Panc1 (cell line): ENCODE measurements around the gene ARFGAP1. TPM values are rescaled to one million over a fixed set of nuclear protein-coding genes. Genes with fewer than 3 reads are reported as not detected.

Experiments
- ATAC-seq: fragments of 200-7000 bp; cut with Tn5 transposase; 2 replicates; pipeline ENCODE4 v1.9.1; 2020; ENCODE audit warnings: mild to moderate bottlenecking, moderate library complexity
- BruUV-seq: library from RNA; stranded (reverse); fragments of 400-500 nt; replicated peaks from 2 replicates; lab custom pipeline; 2021; lab: Mats Ljungman, UMichigan
- CTCF ChIA-PET: fragments of 300-600 bp; sonication (Branson Sonifier 250); formaldehyde crosslinking; loops from one replicate; lab custom pipeline; 2022; ENCODE audit warnings: antibody characterized with exemption; lab: Charles Lee
- POLR2A ChIA-PET: fragments of 300-600 bp; sonication (Branson Sonifier 250); formaldehyde crosslinking; loops from one replicate; lab custom pipeline; 2022; ENCODE audit warnings: antibody characterized with exemption; lab: Charles Lee
- DNase-seq: peaks from one replicate; pipeline ENCODE4 v3.0.0-alpha.2; 2010; ENCODE audit warnings: low read depth, low spot score
- H3K27ac ChIP-seq: 2 replicates; pipeline ENCODE4 v1.5.1; 2011; ENCODE audit warnings: mild to moderate bottlenecking, low read length, inconsistent platforms
- H3K27me3 ChIP-seq: fragments of 200-500 bp; sonication (Bioruptor generic); 2 replicates; pipeline ENCODE4 v1.6.0; 2014; ENCODE audit warnings: low read length, inconsistent platforms; ENCODE audit not compliant: control insufficient read depth, insufficient read depth
- H3K36me3 ChIP-seq: fragments of 200-500 bp; sonication (Bioruptor generic); 2 replicates; pipeline ENCODE4 v1.5.1; 2014; ENCODE audit warnings: inconsistent platforms, mild to moderate bottlenecking, low read length, moderate library complexity; ENCODE audit not compliant: control insufficient read depth, insufficient read depth
- H3K4me1 ChIP-seq: 2 replicates; pipeline ENCODE4 v1.5.1; 2011; ENCODE audit warnings: inconsistent platforms, mild to moderate bottlenecking, low read length, moderate library complexity; ENCODE audit not compliant: control insufficient read depth, insufficient read depth
- H3K4me3 ChIP-seq, 2 experiments: 2 replicates each; pipeline ENCODE4 v1.5.1; 2011 to 2012; ENCODE audit warnings: low read depth in 2 of 2, low read length in 2 of 2, mild to moderate bottlenecking in 2 of 2, inconsistent platforms in 1 of 2, moderate library complexity in 1 of 2
- H3K9me3 ChIP-seq: fragments of 200-500 bp; sonication (Bioruptor generic); 2 replicates; pipeline ENCODE4 v1.5.1; 2014; ENCODE audit warnings: low read depth, mild to moderate bottlenecking, inconsistent platforms, low read length, moderate library complexity; ENCODE audit not compliant: control insufficient read depth, insufficient read depth
- POLR2AphosphoS5 ChIP-seq: IDR thresholded peaks from 2 replicates; pipeline ENCODE4 v1.6.1; 2012; ENCODE audit warnings: mild to moderate bottlenecking, low read depth, low read length, moderate library complexity
- SIN3A ChIP-seq: IDR thresholded peaks from 2 replicates; pipeline ENCODE4 v1.6.1; 2012; ENCODE audit warnings: low read depth, mild to moderate bottlenecking, low read length, moderate library complexity, borderline replicate concordance; ENCODE audit not compliant: insufficient read depth
- TCF7L2 ChIP-seq: IDR thresholded peaks from 2 replicates; pipeline ENCODE4 v1.6.1; 2011; ENCODE audit warnings: mild to moderate bottlenecking, low read depth, low read length, inconsistent platforms
- in situ Hi-C: cut with HindIII; loops from 2 replicates; pipeline ENCODE4 v1.10.0; 2016; ENCODE audit warnings: low sequenced_read_pairs, low pct_unique_long_range_greater_than_20kb
- intact Hi-C: fragments of 100-400 bp; cut with micrococcal nuclease; formaldehyde crosslinking; loops from one replicate; pipeline ENCODE4 v1.10.0; 2022; ENCODE audit not compliant: unreplicated experiment
- total RNA-seq: library from RNA; stranded (reverse); gene quantifications from one replicate; pipeline ENCODE4 v1.2.1, GENCODE V29; 2021; ENCODE audit not compliant: unreplicated experiment
- TF ChIP-seq, protein P1 (sequence below): fragments of 450-650 bp; IDR thresholded peaks from 2 replicates; pipeline ENCODE4 v1.5.1; 2017; ENCODE audit warnings: mild to moderate bottlenecking
- TF ChIP-seq, protein P2 (sequence below), 2 experiments: IDR thresholded peaks; 2 replicates each; pipeline ENCODE4 v1.6.1; 2011 to 2012; ENCODE audit warnings: low read depth in 2 of 2, control low read depth in 1 of 2, low read length in 1 of 2, mild to moderate bottlenecking in 1 of 2, moderate library complexity in 1 of 2; ENCODE audit not compliant: insufficient read depth in 1 of 2

Gene ARFGAP1
- total RNA-seq, 1 experiment from 2014 or later: 110 TPM

DNA sequence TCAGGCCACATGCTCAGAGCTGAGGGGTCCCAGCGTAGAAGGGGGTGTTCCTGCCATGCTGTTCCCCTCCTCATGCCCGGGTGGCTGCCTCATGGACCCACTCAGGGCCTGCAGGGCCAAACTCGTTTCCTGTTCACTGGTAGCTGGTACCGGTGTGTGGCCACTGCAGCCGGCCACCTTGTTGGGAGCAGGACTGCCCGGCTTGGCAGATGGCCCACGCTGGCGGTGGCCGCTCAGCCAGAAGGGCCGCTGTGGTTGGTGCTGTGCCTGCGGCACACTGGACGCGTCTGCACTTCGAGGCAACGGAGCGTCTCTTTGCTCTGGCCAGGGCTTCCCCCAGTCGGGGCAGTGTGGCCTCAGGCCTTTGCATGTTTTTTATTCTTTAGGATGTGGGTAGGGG lies 10.3 kb downstream of the ARFGAP1 start:
- Histone ChIP-seq H3K4me1 (no peaks in the 10 kb centered on the region), H3K27me3 (no peaks in the 10 kb centered on the region), H3K4me3 (no peak overlapping the region), H3K27ac (no peak overlapping the region), H3K9me3 (no peaks in the 10 kb centered on the region), H3K36me3 (no peaks in the 10 kb centered on the region; the same call in 1 of the 2 replicates)
- no peak for TF ChIP-seq TCF7L2
- TF ChIP-seq SIN3A: no peak
- TF ChIP-seq, protein P1, sequence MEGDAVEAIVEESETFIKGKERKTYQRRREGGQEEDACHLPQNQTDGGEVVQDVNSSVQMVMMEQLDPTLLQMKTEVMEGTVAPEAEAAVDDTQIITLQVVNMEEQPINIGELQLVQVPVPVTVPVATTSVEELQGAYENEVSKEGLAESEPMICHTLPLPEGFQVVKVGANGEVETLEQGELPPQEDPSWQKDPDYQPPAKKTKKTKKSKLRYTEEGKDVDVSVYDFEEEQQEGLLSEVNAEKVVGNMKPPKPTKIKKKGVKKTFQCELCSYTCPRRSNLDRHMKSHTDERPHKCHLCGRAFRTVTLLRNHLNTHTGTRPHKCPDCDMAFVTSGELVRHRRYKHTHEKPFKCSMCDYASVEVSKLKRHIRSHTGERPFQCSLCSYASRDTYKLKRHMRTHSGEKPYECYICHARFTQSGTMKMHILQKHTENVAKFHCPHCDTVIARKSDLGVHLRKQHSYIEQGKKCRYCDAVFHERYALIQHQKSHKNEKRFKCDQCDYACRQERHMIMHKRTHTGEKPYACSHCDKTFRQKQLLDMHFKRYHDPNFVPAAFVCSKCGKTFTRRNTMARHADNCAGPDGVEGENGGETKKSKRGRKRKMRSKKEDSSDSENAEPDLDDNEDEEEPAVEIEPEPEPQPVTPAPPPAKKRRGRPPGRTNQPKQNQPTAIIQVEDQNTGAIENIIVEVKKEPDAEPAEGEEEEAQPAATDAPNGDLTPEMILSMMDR: no peak
- TF ChIP-seq, protein P2, sequence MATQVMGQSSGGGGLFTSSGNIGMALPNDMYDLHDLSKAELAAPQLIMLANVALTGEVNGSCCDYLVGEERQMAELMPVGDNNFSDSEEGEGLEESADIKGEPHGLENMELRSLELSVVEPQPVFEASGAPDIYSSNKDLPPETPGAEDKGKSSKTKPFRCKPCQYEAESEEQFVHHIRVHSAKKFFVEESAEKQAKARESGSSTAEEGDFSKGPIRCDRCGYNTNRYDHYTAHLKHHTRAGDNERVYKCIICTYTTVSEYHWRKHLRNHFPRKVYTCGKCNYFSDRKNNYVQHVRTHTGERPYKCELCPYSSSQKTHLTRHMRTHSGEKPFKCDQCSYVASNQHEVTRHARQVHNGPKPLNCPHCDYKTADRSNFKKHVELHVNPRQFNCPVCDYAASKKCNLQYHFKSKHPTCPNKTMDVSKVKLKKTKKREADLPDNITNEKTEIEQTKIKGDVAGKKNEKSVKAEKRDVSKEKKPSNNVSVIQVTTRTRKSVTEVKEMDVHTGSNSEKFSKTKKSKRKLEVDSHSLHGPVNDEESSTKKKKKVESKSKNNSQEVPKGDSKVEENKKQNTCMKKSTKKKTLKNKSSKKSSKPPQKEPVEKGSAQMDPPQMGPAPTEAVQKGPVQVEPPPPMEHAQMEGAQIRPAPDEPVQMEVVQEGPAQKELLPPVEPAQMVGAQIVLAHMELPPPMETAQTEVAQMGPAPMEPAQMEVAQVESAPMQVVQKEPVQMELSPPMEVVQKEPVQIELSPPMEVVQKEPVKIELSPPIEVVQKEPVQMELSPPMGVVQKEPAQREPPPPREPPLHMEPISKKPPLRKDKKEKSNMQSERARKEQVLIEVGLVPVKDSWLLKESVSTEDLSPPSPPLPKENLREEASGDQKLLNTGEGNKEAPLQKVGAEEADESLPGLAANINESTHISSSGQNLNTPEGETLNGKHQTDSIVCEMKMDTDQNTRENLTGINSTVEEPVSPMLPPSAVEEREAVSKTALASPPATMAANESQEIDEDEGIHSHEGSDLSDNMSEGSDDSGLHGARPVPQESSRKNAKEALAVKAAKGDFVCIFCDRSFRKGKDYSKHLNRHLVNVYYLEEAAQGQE (IDR thresholded peaks at IDR 0.05; ENCODE audit: insufficient read depth in 1 of 2, low read depth in 2 of 2, low read length in 1 of 2): no peak
- TF ChIP-seq POLR2AphosphoS5: no peak
- in situ Hi-C loops (loop anchor here (25.0 kb wide), 1 partner anchor 104 kb away; no protein-coding TSS in a partner anchor), intact Hi-C loops (no loop called here)
- POLR2A ChIA-PET: no interaction called here
- BruUV-seq: no TSS peak
- no peak for ATAC-seq
- no peak for DNase-seq
- CTCF ChIA-PET: no interaction called here

DNA sequence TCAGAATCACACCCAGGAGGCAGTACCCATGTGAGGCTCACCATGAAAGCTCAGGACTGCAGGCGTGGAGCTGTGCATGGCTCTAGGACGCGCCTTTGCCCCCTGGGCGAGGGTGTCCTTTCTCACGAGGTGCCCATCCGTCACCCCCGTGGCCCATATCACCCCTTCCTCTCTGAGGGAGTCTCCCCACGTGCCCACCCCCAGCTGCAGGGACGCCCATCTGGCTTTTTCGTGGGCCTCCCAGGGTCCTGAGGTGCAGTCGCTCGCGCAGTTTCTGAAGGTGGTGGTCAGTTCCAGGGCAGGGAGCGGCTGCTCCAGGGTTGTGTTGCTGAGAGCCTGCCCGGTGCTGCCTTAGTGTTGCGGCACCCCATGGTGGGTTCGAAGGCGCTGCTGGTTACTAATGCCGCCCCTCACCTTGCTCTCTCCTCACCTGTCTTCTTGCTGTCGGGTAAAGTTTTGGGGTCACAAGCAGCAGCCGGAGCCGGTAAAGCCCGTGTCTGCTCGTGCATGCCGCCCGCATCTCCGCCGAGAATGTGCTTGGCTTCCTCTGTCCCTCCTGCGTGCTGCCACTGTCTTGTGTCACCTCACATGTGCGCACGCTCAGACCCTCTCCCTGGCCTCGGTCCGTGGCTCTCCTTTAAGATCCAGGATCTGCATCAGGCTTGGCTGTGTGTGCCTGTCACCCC lies 10.9 kb downstream of the ARFGAP1 start:
- H3K4me1 ChIP-seq: no peaks in the 10 kb centered on the region
- H3K27me3 ChIP-seq: no peaks in the 10 kb centered on the region
- no peaks in the 10 kb centered on the region for H3K9me3 ChIP-seq
- in situ Hi-C loops (loop anchor here (25.0 kb wide), 1 partner anchor 104 kb away; no protein-coding TSS in a partner anchor), intact Hi-C loops (no loop called here)
- DNase-seq (no peak), ATAC-seq (no peak)
- ChIA-PET POLR2A (no interaction called here), CTCF (no interaction called here)
- no peak overlapping the region for H3K27ac ChIP-seq
- no TSS peak for BruUV-seq
- H3K4me3 ChIP-seq: no peak overlapping the region
- H3K36me3 ChIP-seq: no peaks in the 10 kb centered on the region; the same call in 1 of the 2 replicates
- TF ChIP-seq, protein P1: no peak
- TF ChIP-seq, protein P2 (IDR thresholded peaks at IDR 0.05; ENCODE audit: insufficient read depth in 1 of 2, low read depth in 2 of 2, low read length in 1 of 2): no peak
- TF ChIP-seq SIN3A (no peak), TCF7L2 (no peak), POLR2AphosphoS5 (no peak)
